HG02623 (cell line): ENCODE data around the gene TXNL4A.
"Not testable (repeated sequence)": the region's sequence is repeated elsewhere in the genome, so short reads cannot be mapped to it uniquely, and the experiment has no call there.

ENCODE experiments used
- ATAC-seq: cut with Tn5 transposase; IDR thresholded peaks from one replicate; pipeline ENCODE4 v1.9.1; 2021; ENCODE audit warnings: moderate library complexity; ENCODE audit not compliant: unreplicated experiment

TXNL4A gene

GRCh38 chr18:79999701-80000100, 11.3 kb upstream of the TXNL4A start:
- ATAC-seq, result not testable (repeated sequence)

GRCh38 chr18:79991494-79991893, 3.1 kb upstream of the TXNL4A start:
- no peak for ATAC-seq

DNA sequence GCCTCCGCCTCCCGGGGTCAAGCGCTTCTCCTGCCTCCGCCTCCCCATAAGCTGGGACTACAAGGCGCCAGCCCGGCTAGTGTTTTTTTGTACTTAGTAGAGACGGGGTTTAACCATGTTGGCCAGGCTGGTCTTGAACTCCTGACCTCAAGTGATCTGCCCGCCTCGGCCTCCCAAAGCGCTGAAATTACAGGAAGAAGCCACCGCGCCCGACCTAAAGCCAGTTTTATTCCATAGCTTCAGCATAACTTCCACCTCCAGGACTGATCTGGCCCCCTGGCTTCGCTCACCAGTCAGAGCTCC, 783 bp upstream of the TXNL4A start:
- ATAC-seq, result no peak

DNA sequence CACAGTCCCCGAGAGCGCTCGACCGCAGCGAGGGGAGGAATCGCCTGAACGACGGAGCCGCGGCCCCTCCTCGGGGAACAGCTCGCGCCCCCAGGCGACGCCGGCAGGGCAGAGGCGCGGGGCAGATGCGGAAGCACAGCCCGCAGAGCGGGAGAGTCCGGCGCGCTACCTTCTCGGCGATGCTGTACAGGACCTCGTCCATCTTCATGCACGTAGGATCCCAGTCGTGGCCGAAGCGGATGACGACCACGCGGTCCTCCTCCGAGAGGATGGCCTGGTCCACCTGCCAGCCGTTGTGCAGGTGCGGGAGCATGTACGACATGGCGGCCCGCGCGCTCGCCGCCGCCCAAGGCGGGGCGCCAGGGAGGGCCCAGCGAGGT, 302 bp downstream of the TXNL4A start:
- ATAC-seq, result peak; percentile 62

GRCh38 chr18:79987566-79987965, 797 bp downstream of the TXNL4A start:
- ATAC-seq, result no peak

DNA sequence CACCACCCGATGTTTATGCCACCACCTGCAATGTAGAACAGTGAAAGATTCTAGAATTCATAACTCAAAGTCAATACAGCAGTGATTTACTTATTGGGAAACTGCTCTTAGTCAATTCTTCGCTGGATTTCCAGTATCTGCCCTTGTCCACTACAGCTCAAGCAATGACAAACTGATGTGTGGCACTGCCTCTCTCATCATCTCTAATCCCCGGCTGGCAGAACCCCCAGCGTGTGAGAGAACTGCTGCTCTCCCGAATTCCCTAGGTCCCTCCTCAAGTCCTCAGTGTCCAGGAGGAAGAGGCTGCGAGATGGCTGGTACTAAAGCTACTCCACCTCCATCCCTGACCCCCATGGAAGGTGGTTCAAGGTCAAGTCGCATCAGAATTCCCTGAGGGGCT, 1.6 kb downstream of the TXNL4A start:
- no peak for ATAC-seq

GRCh38 chr18:79985172-79985571, 3.2 kb downstream of the TXNL4A start:
- no peak for ATAC-seq

- no peak for ATAC-seq
Observed at GRCh38 chr18:79983793-79984192, 4.6 kb downstream of the TXNL4A start.

DNA sequence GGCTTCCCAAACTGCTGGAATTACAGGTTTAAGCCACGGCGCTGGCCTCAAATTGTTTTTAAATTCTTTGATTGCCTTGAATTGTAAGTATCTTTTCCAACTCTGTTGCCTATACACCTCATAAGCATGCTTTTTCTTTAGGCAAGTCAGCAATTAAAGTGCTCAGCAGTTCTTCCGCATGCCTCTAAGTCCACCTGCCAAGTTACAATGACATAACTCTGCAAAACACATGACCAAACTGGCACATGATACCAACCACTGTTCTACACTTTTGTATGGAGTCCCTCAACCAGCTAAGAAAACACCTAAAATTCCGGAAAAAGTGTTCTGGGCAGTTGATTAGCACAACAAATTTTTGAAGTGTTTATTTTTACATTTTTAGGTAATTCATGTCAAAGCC, 5.1 kb downstream of the TXNL4A start:
- no peak for ATAC-seq

GRCh38 chr18:79982736-79983135, 5.6 kb downstream of the TXNL4A start:
- ATAC-seq, result no peak

- no peak for ATAC-seq
Observed at GRCh38 chr18:79980585-79980984, 7.8 kb downstream of the TXNL4A start.

GRCh38 chr18:79979843-79980242, 8.5 kb downstream of the TXNL4A start:
- no peak for ATAC-seq

DNA sequence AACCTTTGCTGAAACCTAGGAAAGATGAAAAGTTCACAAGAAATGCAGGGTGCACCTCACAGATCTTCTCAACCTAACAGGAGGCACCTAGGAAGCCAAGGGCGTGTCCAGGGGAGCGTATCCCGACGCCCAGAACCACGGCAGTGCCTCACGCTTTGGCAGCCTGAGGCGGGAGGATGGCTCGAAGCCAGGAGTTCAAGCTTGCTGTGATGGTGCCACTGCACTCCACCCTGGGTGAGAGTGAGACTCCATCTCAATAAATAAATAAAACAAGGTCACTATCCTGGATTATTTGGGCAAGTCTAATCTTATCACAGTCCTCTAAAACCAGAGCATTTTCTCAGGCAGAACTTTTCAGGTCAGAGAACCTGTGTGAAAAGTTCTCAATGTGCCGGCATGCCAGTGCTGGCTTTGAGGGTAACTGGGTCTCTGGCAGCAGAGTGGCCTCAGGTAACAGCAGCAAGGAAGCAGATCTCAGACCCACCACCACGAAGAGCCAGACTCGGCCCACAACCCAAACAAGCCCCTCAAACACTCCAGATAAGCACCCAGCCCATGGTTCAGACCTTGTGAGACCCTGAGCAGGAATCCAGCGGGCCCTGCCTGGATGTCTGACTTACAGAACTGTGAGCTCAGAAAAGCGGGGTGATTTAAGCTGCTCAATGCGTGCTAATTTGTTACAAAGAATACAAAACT, 12.2 kb downstream of the TXNL4A start:
- ATAC-seq, result no peak

DNA sequence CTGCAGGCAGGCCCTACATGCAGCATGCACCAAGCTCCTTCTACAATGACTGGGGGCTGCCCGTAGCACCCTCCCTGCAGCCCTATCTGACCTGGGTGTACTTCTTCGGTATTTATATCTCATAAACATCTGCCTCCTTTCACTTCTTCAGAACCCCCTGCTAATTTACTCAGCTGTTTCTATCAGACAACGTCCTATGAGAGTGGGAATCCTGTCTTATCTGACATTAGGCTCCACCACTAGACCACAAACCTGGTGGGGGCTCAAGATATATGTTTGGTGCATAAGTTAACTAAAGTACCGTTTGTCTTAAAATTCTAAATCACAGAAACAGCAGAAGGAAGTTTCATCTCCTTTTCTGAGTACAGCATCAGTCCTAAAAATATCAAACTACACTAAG, 13.3 kb downstream of the TXNL4A start:
- no peak for ATAC-seq

- ATAC-seq, result no peak
Observed at GRCh38 chr18:79974025-79974654, 14.2 kb downstream of the TXNL4A start.

GRCh38 chr18:79973517-79973916, 14.8 kb downstream of the TXNL4A start:
- ATAC-seq, result no peak

DNA sequence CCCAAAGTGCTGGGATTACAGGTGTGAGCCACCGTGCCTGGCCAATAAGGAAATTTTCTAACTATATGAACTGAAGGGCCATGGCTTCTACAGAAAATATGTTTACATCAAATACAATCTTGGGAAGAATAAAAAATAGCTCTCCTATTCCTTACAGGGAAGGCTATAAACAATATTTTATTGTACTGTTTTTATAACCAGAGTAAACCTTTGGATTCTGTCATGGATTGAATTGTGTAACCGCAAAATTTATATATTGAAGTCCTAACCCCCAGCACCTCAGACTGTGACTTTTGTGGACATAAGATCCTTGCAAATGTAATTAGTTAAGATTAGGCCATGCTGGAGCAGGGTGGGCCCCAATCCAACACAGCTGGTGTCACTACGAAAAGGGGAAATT, 15.6 kb downstream of the TXNL4A start:
- ATAC-seq, result no peak

DNA sequence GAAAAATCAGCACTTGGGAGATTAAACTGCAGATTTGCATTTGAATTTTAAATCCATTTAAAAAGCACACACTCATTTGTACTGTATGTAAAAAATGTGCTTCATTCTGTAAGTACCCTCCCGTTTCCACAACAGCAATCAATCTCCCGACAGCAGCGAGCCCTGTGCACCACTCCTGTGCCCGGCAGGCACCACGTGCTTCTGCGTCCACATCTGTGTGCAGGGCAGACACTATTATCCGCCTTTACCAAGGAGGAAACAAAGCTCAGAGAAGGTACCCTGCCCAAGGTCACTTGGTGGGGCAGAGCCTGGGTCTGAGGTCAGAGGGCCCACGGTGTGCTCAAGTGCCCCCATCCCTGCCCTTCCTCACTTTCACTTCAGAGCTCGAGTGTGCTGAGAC, 16.4 kb downstream of the TXNL4A start:
- ATAC-seq, result no peak

DNA sequence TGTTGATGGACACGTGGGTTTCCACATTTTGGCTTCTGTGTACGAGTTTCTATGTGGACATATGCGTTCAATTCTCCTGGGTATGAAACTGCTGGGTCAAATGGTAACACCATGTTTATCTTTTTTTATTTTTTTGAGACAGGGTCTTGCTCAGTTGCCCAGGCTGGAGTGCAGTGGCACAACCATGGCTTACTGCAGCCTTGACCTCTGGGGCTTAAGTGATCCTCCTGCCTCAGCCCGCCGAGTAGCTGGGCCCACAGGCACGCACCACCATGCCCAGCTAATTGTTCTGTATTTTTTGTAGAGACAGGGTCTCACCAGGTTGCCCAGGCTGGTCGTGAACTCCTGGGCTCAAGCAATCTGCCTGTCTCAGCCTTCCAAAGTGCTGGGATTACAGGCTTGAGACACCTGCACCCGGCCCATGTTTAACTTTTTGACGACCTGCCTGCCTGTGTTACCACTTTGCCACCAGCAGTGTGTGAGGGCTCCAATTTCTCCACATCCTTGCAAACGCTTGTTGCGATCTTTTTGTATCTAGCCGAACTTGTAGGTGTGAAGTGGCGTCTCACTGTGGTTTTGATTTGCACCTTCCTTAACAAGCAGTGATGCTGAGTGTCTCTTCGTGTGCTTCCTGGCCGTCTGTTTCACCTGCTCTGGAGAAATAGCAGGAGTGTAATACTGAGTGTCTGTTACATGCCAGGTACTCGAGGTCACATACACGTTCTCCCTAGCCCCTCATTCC, 17.0 kb downstream of the TXNL4A start:
- ATAC-seq, result no peak

DNA sequence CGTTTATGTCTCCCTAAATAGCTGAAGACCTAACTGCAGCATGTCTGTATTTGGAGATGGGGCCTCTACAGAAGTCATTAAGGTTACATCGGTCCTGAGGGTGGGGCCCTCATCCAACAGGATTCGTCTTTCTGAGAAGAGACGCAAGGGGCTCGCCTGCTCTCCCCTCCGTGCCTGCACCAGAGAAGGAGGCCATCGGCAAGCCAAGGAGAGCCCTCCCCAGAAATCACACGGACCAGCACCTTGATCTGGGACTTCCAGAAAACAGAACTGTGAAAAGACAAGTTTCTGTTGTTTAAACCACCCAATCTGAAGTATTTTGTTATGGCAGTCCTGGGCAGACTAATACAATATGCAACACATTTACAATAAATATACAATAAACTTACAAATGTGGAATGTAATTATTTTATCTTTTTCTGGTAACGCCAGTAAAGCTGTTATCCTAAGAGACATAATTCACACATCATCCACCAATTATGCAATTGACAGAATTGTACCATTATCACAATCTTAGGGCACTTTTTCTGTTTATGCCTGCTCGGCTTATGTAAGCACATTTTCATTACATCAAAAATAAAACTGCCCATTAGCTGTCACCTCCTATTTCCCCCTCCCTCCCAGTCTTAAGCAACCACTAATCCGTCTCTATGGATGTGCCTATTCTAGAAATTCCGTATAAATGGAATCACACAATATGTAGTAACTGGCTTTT, 17.8 kb downstream of the TXNL4A start:
- ATAC-seq, result no peak

DNA sequence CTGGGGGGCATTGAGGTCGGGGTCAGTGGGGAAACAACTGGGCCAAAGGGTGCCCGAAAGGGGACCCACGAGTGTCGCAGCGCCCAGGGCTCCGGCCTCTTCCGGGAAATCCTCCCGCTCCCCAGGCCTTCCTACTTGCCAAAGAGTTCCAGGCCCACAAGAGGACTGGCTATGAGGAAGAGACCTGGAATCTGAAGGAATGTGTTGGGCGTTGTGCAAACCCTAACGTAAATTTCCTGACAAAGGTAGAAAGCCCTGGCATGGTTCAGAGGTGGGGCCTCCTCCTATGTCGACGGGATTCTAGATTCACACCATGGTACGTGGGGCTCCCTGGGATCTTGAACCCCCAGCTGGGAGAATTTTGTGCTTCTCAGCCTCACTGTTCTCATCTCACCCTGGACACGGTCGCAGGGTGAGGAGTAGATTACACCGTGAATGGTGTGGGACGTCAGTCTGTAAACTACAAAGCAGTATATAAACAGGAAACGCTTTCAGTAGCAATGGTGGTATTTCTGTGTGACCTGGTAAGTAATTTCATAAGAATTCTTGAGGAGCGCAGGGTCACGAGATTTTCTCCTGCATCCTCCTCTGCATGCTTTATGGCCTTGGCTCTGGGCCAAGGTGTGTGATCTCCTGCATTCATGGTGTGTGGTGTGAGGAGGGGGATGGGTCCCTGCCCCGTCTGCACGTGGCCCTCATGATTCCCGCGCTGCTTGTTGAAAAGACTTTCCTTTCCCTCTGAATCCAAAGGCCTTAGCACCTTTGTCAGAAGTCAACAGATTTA, 23.1 kb downstream of the TXNL4A start:
- no peak for ATAC-seq
